NB4 (cell line): ENCODE results near the gene ATP2B1.

Experiments
- CTCF ChIP-seq: IDR thresholded peaks from one replicate; pipeline ENCODE4 v1.5.1; 2012; ENCODE audit warnings: low read depth, low read length
- POLR2A ChIP-seq: IDR thresholded peaks from 2 replicates; pipeline ENCODE4 v1.6.1; 2011; ENCODE audit warnings: mild to moderate bottlenecking; ENCODE audit not compliant: insufficient read length; ENCODE audit errors: extremely low read depth

- TF ChIP-seq POLR2A = no peak
- no peak for TF ChIP-seq CTCF
Measured at GRCh38 chr12:89697296-89697695, 11.3 kb downstream of the ATP2B1 start.
